ENCODE results near the gene BSCL2. TPM values are rescaled to one million over a fixed set of nuclear protein-coding genes. Genes with fewer than 3 reads are reported as not detected.
"Not testable (repeated sequence)": the region's sequence is repeated elsewhere in the genome, so short reads cannot be mapped to it uniquely, and the experiment has no call there.

BSCL2 gene
- total RNA-seq, 2 donors from 2014 or later: 148 to 187 TPM

DNA sequence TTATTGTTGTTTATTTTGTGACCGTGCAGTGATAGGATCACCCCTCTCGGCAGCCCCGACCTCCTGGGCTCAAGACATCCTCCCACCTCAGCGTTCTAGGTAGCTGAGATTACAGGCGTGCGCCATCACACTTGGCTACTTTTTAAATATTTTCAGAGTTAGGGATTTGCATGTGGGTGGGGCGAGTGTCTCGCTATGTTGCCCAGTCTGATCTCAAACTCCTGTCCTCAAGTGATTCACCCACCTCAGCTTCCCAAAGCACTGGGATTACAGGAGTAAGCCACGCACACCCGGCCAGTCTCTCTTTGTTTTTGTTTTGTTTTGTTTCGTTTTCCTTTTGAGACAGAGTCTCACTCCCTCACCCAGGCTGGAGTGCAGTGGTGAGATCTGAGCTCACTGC, 52.9 kb downstream of the BSCL2 start:
- TF ChIP-seq POLR2A (IDR thresholded peaks at IDR 0.05) (no peak), POLR2AphosphoS5 (IDR thresholded peaks at IDR 0.05) (no peak)
- TF ChIP-seq, protein P1, sequence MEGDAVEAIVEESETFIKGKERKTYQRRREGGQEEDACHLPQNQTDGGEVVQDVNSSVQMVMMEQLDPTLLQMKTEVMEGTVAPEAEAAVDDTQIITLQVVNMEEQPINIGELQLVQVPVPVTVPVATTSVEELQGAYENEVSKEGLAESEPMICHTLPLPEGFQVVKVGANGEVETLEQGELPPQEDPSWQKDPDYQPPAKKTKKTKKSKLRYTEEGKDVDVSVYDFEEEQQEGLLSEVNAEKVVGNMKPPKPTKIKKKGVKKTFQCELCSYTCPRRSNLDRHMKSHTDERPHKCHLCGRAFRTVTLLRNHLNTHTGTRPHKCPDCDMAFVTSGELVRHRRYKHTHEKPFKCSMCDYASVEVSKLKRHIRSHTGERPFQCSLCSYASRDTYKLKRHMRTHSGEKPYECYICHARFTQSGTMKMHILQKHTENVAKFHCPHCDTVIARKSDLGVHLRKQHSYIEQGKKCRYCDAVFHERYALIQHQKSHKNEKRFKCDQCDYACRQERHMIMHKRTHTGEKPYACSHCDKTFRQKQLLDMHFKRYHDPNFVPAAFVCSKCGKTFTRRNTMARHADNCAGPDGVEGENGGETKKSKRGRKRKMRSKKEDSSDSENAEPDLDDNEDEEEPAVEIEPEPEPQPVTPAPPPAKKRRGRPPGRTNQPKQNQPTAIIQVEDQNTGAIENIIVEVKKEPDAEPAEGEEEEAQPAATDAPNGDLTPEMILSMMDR (IDR thresholded peaks at IDR 0.05): no peak
- no peaks in the 10 kb centered on the region for H3K9me3 ChIP-seq
- 91% methylated on average over 11 of the region's 11 CpGs for WGBS
- peaks cover 6% of the 10 kb centered on the region for H3K4me1 ChIP-seq (replicated peaks)
- no peak overlapping the region for H3K27ac ChIP-seq
- no peaks in the 10 kb centered on the region for H3K36me3 ChIP-seq
- intact Hi-C loops (cut with DNase I): no loop called here
- H3K4me3 ChIP-seq: no peak overlapping the region
- H3K27me3 ChIP-seq (replicated peaks; ENCODE audit: insufficient read depth): no peaks in the 10 kb centered on the region
- no peak for DNase-seq (ENCODE audit: low spot score)

DNA sequence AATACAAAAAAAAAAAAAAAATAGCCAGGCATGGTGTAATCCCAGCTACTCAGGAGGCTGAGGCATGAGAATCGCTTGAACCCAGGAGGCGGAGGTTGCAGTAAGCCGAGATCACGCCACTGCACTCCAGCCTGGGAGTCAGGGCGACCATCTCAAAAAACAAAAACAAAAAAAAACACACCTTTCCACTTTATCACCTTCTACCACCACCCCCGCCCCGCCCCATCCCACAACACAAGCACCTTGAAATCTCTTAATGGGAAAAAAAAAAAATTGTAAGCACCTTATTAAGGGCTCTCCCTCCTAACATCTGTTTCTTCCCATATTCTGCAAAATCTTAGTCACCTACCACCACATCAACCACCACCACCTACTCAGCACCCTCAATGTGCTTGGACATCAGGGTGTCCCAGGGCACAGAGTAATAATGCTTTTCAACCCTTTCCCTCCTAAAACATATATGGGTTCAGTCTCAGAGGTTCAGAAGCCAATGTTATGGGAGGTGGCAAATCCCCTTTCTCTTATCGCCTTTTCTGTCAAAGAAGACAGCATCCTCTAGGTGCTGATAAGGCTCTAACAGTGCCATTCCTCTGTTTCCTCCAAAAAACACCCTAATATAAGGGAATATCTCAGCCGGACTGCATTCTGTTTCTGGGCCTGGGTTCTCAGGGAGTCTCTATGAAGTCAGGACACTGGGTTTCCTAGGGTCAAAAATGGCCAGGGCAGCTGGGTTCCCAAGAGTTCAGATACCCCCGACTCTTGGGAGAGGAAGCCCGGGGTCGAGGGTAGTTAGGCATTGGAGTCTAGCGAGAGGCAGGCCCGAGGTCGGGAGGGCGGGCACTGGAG, 54.8 kb downstream of the BSCL2 start:
- H3K27ac ChIP-seq: peak overlapping the region; percentile 84 to 88
- intact Hi-C loops (cut with DNase I): no loop called here
- peaks cover 0 to 2% of the 10 kb centered on the region in 2 donors for H3K36me3 ChIP-seq
- WGBS: 38% methylated on average over 16 of the region's 16 CpGs
- TF ChIP-seq, protein P1 (IDR thresholded peaks at IDR 0.05): no peak
- TF ChIP-seq POLR2A (IDR thresholded peaks at IDR 0.05) (no peak), POLR2AphosphoS5 (IDR thresholded peaks at IDR 0.05) (no peak)
- no peak for DNase-seq (ENCODE audit: low spot score)
- H3K4me3 ChIP-seq: peak overlapping the region; percentile 89 to 97
- H3K9me3 ChIP-seq: no peaks in the 10 kb centered on the region
- peaks cover 6% of the 10 kb centered on the region for H3K4me1 ChIP-seq (replicated peaks)
- no peaks in the 10 kb centered on the region for H3K27me3 ChIP-seq (replicated peaks; ENCODE audit: insufficient read depth)

DNA sequence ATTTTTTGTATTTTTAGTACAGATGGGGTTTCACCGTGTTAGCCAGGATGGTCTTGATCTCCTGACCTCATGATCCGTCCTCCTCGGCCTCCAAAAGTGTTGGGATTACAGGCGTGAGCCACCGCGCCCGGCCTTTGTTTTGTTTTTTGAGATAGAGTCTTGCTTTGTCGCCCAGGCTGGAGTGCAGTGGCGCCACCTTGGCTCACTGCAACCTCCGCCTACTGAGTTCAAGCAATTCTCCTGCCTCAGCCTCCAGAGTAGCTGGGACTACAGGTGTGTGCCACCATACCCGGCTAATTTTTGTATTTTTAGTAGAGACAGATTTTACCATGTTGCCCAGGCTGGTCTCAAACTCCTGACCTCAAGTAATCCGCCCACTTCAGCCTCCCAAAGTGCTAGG, 56.9 kb downstream of the BSCL2 start:
- DNase-seq (ENCODE audit: low spot score); H3K27ac ChIP-seq; H3K4me3 ChIP-seq; H3K9me3 ChIP-seq; H3K4me1 ChIP-seq (replicated peaks); H3K36me3 ChIP-seq; H3K27me3 ChIP-seq (replicated peaks; ENCODE audit: insufficient read depth); intact Hi-C loops (cut with DNase I): not testable (repeated sequence)
- WGBS: 97% methylated on average over 12 of the region's 12 CpGs

DNA sequence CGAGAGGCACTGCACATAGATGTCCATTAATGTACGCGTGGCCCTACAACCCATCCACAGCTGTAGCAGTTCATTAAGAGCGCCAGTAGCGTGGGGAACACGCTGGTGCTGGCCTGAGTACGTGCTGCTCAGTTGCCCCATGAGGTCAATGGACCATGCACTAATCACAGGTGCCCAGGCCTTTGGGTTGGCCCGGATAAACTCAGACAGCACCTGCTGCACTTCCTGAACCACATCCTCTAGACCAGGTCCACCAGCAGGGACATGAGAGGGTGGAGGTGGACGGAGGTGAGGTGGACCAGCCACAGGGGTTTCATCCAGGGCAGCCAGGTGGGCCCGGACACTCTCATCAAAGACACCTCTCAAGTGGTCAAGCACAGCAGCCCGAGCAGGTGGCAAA, 57.7 kb downstream of the BSCL2 start:
- H3K4me3 ChIP-seq: no peak overlapping the region
- TF ChIP-seq POLR2AphosphoS5 (IDR thresholded peaks at IDR 0.05) (no peak), POLR2A (IDR thresholded peaks at IDR 0.05) (no peak)
- TF ChIP-seq, protein P1 (IDR thresholded peaks at IDR 0.05): no peak
- H3K9me3 ChIP-seq: no peaks in the 10 kb centered on the region
- 94% methylated on average over 11 of the region's 11 CpGs for WGBS
- H3K27me3 ChIP-seq (replicated peaks; ENCODE audit: insufficient read depth): no peaks in the 10 kb centered on the region
- H3K27ac ChIP-seq: no peak overlapping the region
- intact Hi-C loops (cut with DNase I): no loop called here
- DNase-seq (ENCODE audit: low spot score): no peak
- peaks cover 0 to 2% of the 10 kb centered on the region in 2 donors for H3K36me3 ChIP-seq
- peaks cover 6% of the 10 kb centered on the region for H3K4me1 ChIP-seq (replicated peaks)

DNA sequence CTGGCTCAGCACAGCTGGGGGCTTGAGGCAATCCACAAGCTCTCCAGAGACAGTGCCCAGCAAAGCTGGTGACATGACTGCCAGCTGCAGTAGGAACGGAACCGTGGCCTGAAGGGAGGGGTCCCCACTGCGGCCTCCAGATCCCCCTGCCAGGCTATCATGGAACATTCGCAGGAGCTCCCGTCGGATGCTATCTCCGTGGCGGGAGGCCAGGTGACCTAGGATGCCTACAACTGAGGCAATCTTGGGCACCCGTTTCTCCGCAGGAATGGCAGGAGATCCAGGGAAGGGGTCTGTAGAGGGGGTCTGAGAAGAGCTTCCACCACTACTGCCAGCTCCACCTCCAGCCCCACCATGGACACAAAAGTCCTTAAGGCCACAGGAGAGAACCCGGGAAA, 58.3 kb downstream of the BSCL2 start:
- Histone ChIP-seq H3K4me1 (replicated peaks) (peaks cover 6% of the 10 kb centered on the region), H3K4me3 (no peak overlapping the region), H3K36me3 (peaks cover 0 to 2% of the 10 kb centered on the region in 2 donors), H3K27me3 (replicated peaks; ENCODE audit: insufficient read depth) (no peaks in the 10 kb centered on the region), H3K27ac (no peak overlapping the region), H3K9me3 (no peaks in the 10 kb centered on the region)
- DNase-seq (ENCODE audit: low spot score): no peak
- intact Hi-C loops (cut with DNase I): no loop called here
- TF ChIP-seq, protein P1 (IDR thresholded peaks at IDR 0.05): no peak
- no peak for TF ChIP-seq POLR2A (IDR thresholded peaks at IDR 0.05)
- TF ChIP-seq POLR2AphosphoS5 (IDR thresholded peaks at IDR 0.05): no peak
- 94% methylated on average over 10 of the region's 11 CpGs for WGBS

All from prostate gland (tissue), 2 donors.